Activated naive CD8-positive, alpha-beta T cell treated with anti-CD3 and anti-CD28 coated beads, Interleukin-2, amount 10 ng/mL, durations not matched to agents 7 days and 5 days (primary cell): Measurements from ENCODE around the gene TTC39A. TPM values are rescaled to one million over a fixed set of nuclear protein-coding genes. Genes with fewer than 3 reads are reported as not detected.

Experiments
- ATAC-seq: fragments of 150-1000 bp; cut with Tn5 transposase; one replicate; pipeline ENCODE4 v1.10.0; 2021; ENCODE audit warnings: low read depth, moderate library complexity
- POLR2A ChIA-PET: fragments of 350-600 bp; sonication (Branson Sonifier 250); formaldehyde crosslinking; loops from one replicate; lab custom pipeline; 2021; ENCODE audit warnings: antibody characterized with exemption; lab: Charles Lee
- DNase-seq: peaks from one replicate; pipeline ENCODE4 v3.0.0; 2021
- H3K27ac Mint-ChIP-seq: one replicate; pipeline ENCODE4 v1.8.0; 2022; ENCODE audit warnings: mild to moderate bottlenecking, mixed read lengths
- H3K27me3 Mint-ChIP-seq: one replicate; pipeline ENCODE4 v1.8.0; 2022; ENCODE audit warnings: mild to moderate bottlenecking, moderate library complexity, mixed read lengths
- H3K36me3 Mint-ChIP-seq: one replicate; pipeline ENCODE4 v1.8.0; 2021; ENCODE audit warnings: mild to moderate bottlenecking, mixed read lengths
- H3K4me1 Mint-ChIP-seq: one replicate; pipeline ENCODE4 v1.8.0; 2021; ENCODE audit warnings: mixed read lengths
- H3K4me3 Mint-ChIP-seq: one replicate; pipeline ENCODE4 v1.8.0; 2022; ENCODE audit warnings: mild to moderate bottlenecking, moderate library complexity, mixed read lengths
- H3K9me3 Mint-ChIP-seq: one replicate; pipeline ENCODE4 v1.8.0; 2021; ENCODE audit warnings: mixed read lengths
- total RNA-seq, 2 experiments: library from RNA; stranded (reverse); gene quantifications; one replicate each; pipeline ENCODE4 v1.2.3, GENCODE V29; 2021

Gene TTC39A
- total RNA-seq, 2 experiments from 2014 or later: not detected

- Mint-ChIP-seq H3K4me1 (peaks cover 3% of the 10 kb centered on the region), H3K9me3 (no peaks in the 10 kb centered on the region), H3K4me3 (no peak overlapping the region), H3K27ac (no peak overlapping the region), H3K36me3 (no peaks in the 10 kb centered on the region), H3K27me3 (peaks cover 46% of the 10 kb centered on the region)
- ATAC-seq (no peak), DNase-seq (no peak)
- POLR2A ChIA-PET: no interaction called here
These were observed 16.0 kb upstream of the TTC39A start for GRCh38 chr1:51346086-51346942.

- no peak for ATAC-seq
- no peak overlapping the region for H3K4me3 Mint-ChIP-seq
- peaks cover 46% of the 10 kb centered on the region for H3K27me3 Mint-ChIP-seq
- H3K9me3 Mint-ChIP-seq: no peaks in the 10 kb centered on the region
- no peak overlapping the region for H3K27ac Mint-ChIP-seq
- DNase-seq: no peak
- POLR2A ChIA-PET: no interaction called here
- peaks cover 4% of the 10 kb centered on the region for H3K4me1 Mint-ChIP-seq
- H3K36me3 Mint-ChIP-seq: no peaks in the 10 kb centered on the region
These were observed 14.9 kb upstream of the TTC39A start for GRCh38 chr1:51345300-51345687.

GRCh38 chr1:51344602-51345299 is 14.4 kb upstream of the TTC39A start:
- H3K4me3 Mint-ChIP-seq: no peak overlapping the region
- POLR2A ChIA-PET: no interaction called here
- no peaks in the 10 kb centered on the region for H3K36me3 Mint-ChIP-seq
- no peaks in the 10 kb centered on the region for H3K9me3 Mint-ChIP-seq
- no peak overlapping the region for H3K27ac Mint-ChIP-seq
- DNase-seq (no peak), ATAC-seq (no peak)
- peaks cover 46% of the 10 kb centered on the region for H3K27me3 Mint-ChIP-seq
- H3K4me1 Mint-ChIP-seq: peaks cover 4% of the 10 kb centered on the region

- ATAC-seq (no peak), DNase-seq (no peak)
- POLR2A ChIA-PET: no interaction called here
- no peak overlapping the region for H3K27ac Mint-ChIP-seq
- H3K9me3 Mint-ChIP-seq: no peaks in the 10 kb centered on the region
- peaks cover 46% of the 10 kb centered on the region for H3K27me3 Mint-ChIP-seq
- H3K36me3 Mint-ChIP-seq: no peaks in the 10 kb centered on the region
- peak overlapping the region; percentile 51 for H3K4me3 Mint-ChIP-seq
- peaks cover 4% of the 10 kb centered on the region for H3K4me1 Mint-ChIP-seq
These were observed 13.9 kb upstream of the TTC39A start for GRCh38 chr1:51344276-51344601.

GRCh38 chr1:51343624-51344023 is 13.3 kb upstream of the TTC39A start:
- ATAC-seq (no peak), DNase-seq (no peak)
- POLR2A ChIA-PET: no interaction called here
- H3K4me1 Mint-ChIP-seq: peaks cover 4% of the 10 kb centered on the region
- H3K9me3 Mint-ChIP-seq: no peaks in the 10 kb centered on the region
- H3K4me3 Mint-ChIP-seq: peak overlapping the region; percentile 51
- no peak overlapping the region for H3K27ac Mint-ChIP-seq
- no peaks in the 10 kb centered on the region for H3K36me3 Mint-ChIP-seq
- peaks cover 46% of the 10 kb centered on the region for H3K27me3 Mint-ChIP-seq

- Mint-ChIP-seq H3K4me3 (no peak overlapping the region), H3K4me1 (peaks cover 4% of the 10 kb centered on the region), H3K9me3 (no peaks in the 10 kb centered on the region), H3K36me3 (no peaks in the 10 kb centered on the region), H3K27me3 (peaks cover 46% of the 10 kb centered on the region), H3K27ac (no peak overlapping the region)
- DNase-seq (no peak), ATAC-seq (no peak)
- POLR2A ChIA-PET: no interaction called here
These were observed 12.3 kb upstream of the TTC39A start for GRCh38 chr1:51342591-51343206.

GRCh38 chr1:51341876-51342496 is 11.6 kb upstream of the TTC39A start:
- no peaks in the 10 kb centered on the region for H3K9me3 Mint-ChIP-seq
- H3K27ac Mint-ChIP-seq: no peak overlapping the region
- H3K4me3 Mint-ChIP-seq: no peak overlapping the region
- peaks cover 49% of the 10 kb centered on the region for H3K27me3 Mint-ChIP-seq
- DNase-seq (no peak), ATAC-seq (no peak)
- H3K36me3 Mint-ChIP-seq: no peaks in the 10 kb centered on the region
- peaks cover 4% of the 10 kb centered on the region for H3K4me1 Mint-ChIP-seq
- POLR2A ChIA-PET: no interaction called here

GRCh38 chr1:51340380-51340779 is 10.0 kb upstream of the TTC39A start:
- POLR2A ChIA-PET: no interaction called here
- Mint-ChIP-seq H3K4me1 (peaks cover 4% of the 10 kb centered on the region), H3K4me3 (no peak overlapping the region), H3K9me3 (no peaks in the 10 kb centered on the region), H3K27me3 (peaks cover 35% of the 10 kb centered on the region), H3K36me3 (no peaks in the 10 kb centered on the region), H3K27ac (no peak overlapping the region)
- DNase-seq: no peak
- no peak for ATAC-seq

- ATAC-seq (no peak), DNase-seq (no peak)
- no peaks in the 10 kb centered on the region for H3K9me3 Mint-ChIP-seq
- POLR2A ChIA-PET: no interaction called here
- peaks cover 9% of the 10 kb centered on the region for H3K27me3 Mint-ChIP-seq
- H3K4me3 Mint-ChIP-seq: no peak overlapping the region
- no peak overlapping the region for H3K27ac Mint-ChIP-seq
- H3K36me3 Mint-ChIP-seq: no peaks in the 10 kb centered on the region
- peaks cover 2% of the 10 kb centered on the region for H3K4me1 Mint-ChIP-seq
These were observed 6.3 kb upstream of the TTC39A start for GRCh38 chr1:51336711-51337110.

- peaks cover 3% of the 10 kb centered on the region for H3K4me1 Mint-ChIP-seq
- no peak overlapping the region for H3K4me3 Mint-ChIP-seq
- no peak for DNase-seq
- POLR2A ChIA-PET: no interaction called here
- H3K27me3 Mint-ChIP-seq: peaks cover 13% of the 10 kb centered on the region
- no peak for ATAC-seq
- no peak overlapping the region for H3K27ac Mint-ChIP-seq
- peaks cover 1% of the 10 kb centered on the region for H3K36me3 Mint-ChIP-seq
- no peaks in the 10 kb centered on the region for H3K9me3 Mint-ChIP-seq
These were observed 5.6 kb upstream of the TTC39A start for GRCh38 chr1:51336004-51336403.

- peaks cover 37% of the 10 kb centered on the region for H3K27me3 Mint-ChIP-seq
- H3K27ac Mint-ChIP-seq: no peak overlapping the region
- peaks cover 5% of the 10 kb centered on the region for H3K4me1 Mint-ChIP-seq
- DNase-seq (no peak), ATAC-seq (no peak)
- POLR2A ChIA-PET: no interaction called here
- no peaks in the 10 kb centered on the region for H3K9me3 Mint-ChIP-seq
- H3K4me3 Mint-ChIP-seq: peak overlapping the region; percentile 71
- H3K36me3 Mint-ChIP-seq: peaks cover 1% of the 10 kb centered on the region
These were observed 1.1 kb upstream of the TTC39A start for GRCh38 chr1:51331206-51332100.

- Mint-ChIP-seq H3K27ac (no peak overlapping the region), H3K36me3 (peaks cover 1% of the 10 kb centered on the region), H3K4me1 (peaks cover 5% of the 10 kb centered on the region), H3K4me3 (peak overlapping the region; percentile 55), H3K9me3 (no peaks in the 10 kb centered on the region), H3K27me3 (peaks cover 37% of the 10 kb centered on the region)
- ATAC-seq (no peak), DNase-seq (no peak)
- POLR2A ChIA-PET: no interaction called here
These were observed 678 bp downstream of the TTC39A start for GRCh38 chr1:51329443-51330325.
